NT2/D1 (cell line): ENCODE results near the gene ILRUN.

Experiments
- SUZ12 ChIP-seq: IDR thresholded peaks from 2 replicates; pipeline ENCODE4 v1.6.1; 2011; ENCODE audit not compliant: insufficient read length, insufficient read depth; ENCODE audit errors: extremely low read depth
- YY1 ChIP-seq: IDR thresholded peaks from 2 replicates; pipeline ENCODE4 v1.6.1; 2011; ENCODE audit not compliant: insufficient read length, insufficient read depth

DNA sequence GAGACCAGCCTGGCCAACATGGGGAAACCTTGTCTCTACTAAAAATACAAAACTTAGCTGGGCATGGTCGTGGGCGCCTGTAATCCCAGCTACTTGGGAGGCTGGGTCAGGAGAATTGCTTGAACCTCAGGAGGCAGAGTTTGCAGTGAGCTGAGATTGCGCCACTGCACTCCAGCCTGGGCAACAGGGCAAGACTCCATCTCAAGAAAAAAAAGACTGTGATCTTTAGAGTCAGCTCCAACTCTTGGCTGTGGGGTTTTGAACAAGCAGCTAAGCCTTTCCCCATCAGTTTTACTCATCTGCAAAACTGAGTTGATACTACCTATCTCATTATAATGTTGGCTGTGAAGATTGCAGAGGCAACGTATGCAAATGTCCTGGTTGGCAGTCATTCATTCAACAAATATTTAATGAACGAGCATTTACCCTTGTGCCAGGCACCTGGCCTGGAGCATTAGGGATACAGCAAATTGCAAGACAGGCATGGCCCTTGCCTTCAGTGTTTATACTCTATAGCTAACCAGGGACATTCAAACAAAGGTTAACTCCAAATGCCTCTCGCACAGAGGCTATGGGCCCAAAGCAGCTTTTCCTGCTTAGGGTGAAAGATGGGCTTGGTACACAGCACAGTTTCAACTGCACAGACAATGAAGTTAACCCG, 37.8 kb downstream of the ILRUN start:
- no peak for TF ChIP-seq SUZ12
- no peak for TF ChIP-seq YY1
